PC-3 (cell line): Measurements from ENCODE around the gene LAMB4.

Source experiments
- EZH2phosphoT487 ChIP-seq: fragments of 300-600 bp; sonication (generic); IDR thresholded peaks from 2 replicates; pipeline ENCODE4 v1.6.1; 2018; ENCODE audit warnings: mild to moderate bottlenecking, antibody characterized with exemption, low read length, borderline replicate concordance
- TF ChIP-seq, protein P1 (sequence below): fragments of 300-600 bp; sonication (generic); conservative IDR thresholded peaks from 2 replicates; pipeline ENCODE4 v1.5.1; 2017; ENCODE audit warnings: antibody characterized with exemption, low read depth, mild to moderate bottlenecking, low read length

DNA sequence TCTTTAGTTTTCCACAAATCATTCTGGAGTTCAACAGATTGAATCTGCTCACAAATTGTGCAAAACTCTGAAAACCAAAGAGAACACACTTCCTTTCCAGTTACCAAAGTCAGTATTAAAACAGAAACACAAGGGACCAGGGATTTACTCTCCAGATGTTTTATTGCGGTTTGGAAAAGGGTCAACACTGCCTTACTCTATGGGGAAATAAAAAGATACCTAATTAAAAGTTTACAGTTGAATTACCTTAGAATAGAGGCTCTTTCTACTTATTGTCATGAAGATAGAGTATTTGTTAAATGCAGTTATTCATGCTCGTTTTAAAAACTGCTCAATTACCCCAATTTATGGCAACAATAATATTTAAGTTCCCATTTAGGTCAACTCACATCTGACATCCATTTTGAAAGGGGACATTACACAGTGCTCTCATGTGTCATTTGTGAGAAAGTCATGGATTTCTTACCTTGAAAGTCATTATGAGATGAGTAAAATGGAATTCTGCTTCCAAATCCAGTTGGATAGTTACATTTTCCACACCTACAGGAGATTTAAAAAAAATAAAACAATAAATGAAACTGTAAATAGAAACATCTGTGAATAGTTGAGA is 135.6 kb downstream of the LAMB4 start:
- TF ChIP-seq, protein P1, sequence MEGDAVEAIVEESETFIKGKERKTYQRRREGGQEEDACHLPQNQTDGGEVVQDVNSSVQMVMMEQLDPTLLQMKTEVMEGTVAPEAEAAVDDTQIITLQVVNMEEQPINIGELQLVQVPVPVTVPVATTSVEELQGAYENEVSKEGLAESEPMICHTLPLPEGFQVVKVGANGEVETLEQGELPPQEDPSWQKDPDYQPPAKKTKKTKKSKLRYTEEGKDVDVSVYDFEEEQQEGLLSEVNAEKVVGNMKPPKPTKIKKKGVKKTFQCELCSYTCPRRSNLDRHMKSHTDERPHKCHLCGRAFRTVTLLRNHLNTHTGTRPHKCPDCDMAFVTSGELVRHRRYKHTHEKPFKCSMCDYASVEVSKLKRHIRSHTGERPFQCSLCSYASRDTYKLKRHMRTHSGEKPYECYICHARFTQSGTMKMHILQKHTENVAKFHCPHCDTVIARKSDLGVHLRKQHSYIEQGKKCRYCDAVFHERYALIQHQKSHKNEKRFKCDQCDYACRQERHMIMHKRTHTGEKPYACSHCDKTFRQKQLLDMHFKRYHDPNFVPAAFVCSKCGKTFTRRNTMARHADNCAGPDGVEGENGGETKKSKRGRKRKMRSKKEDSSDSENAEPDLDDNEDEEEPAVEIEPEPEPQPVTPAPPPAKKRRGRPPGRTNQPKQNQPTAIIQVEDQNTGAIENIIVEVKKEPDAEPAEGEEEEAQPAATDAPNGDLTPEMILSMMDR = no peak
- TF ChIP-seq EZH2phosphoT487 = no peak
